GM12801 (cell line): ENCODE measurements around the gene RNASE13.

Experiments used
- TF ChIP-seq, protein P1 (sequence below): IDR thresholded peaks from one replicate; pipeline ENCODE4 v1.5.1; 2011; ENCODE audit warnings: control low read depth; ENCODE audit not compliant: insufficient read length; ENCODE audit errors: extremely low read depth

RNASE13 gene

DNA sequence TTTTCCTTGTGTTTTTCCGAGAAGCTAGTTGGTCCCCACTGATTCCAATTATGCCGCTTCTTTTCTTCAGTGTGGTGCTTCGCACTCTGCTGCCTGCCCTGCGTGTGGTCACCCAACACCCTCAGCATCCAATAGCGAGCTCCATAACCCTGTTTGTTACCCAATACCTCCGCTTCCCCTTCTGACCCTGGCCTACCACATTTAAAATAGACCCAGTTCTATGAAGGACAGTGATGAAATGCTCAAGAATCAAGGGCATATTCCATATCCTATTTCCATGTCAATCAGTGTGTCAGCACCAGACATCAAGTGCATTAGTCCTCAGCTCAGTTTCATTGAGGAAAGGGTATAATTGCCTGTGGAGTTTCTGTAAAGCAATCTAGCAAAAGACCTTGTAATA lies 19.3 kb downstream of the RNASE13 start:
- TF ChIP-seq, protein P1, sequence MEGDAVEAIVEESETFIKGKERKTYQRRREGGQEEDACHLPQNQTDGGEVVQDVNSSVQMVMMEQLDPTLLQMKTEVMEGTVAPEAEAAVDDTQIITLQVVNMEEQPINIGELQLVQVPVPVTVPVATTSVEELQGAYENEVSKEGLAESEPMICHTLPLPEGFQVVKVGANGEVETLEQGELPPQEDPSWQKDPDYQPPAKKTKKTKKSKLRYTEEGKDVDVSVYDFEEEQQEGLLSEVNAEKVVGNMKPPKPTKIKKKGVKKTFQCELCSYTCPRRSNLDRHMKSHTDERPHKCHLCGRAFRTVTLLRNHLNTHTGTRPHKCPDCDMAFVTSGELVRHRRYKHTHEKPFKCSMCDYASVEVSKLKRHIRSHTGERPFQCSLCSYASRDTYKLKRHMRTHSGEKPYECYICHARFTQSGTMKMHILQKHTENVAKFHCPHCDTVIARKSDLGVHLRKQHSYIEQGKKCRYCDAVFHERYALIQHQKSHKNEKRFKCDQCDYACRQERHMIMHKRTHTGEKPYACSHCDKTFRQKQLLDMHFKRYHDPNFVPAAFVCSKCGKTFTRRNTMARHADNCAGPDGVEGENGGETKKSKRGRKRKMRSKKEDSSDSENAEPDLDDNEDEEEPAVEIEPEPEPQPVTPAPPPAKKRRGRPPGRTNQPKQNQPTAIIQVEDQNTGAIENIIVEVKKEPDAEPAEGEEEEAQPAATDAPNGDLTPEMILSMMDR: no peak

DNA sequence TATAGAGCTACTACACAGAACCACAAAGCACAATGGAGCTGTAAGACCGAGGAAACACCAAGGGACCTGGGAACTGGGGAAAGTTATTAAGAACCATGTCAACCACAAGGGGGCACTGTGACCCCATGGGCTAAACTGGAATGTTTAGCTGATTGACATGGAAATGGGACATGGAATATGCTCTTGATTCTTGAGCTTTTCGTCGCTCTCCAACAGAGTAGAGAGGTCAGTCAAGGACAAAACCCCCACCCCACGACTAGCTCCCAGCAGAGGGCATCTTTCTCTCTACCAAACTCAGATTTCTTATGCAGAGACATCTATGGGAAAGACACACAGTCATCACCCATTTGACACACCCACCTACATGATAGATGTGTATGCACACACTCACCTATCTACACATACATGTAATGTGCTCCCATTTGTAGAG lies 19.8 kb downstream of the RNASE13 start:
- TF ChIP-seq, protein P1: peak; percentile 81

DNA sequence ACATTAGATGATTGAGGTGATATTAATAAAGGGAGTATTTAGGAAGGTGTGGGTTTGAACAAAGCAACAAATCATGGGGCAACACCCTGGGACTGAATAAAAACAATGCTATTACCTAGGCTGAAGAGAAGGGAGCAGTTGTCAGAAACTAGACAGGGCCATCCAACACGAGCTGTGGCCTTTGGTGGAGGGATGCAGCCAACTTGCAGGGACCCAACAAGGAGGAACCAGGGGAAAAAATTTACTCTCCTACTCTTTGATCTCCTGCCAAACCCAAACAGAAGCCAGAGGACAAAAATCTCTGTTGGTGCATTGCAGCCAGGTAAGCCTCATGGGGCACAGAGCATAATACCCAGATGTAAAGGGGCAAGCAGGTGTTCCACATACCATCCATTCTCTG lies 23.5 kb downstream of the RNASE13 start:
- TF ChIP-seq, protein P1: no peak

DNA sequence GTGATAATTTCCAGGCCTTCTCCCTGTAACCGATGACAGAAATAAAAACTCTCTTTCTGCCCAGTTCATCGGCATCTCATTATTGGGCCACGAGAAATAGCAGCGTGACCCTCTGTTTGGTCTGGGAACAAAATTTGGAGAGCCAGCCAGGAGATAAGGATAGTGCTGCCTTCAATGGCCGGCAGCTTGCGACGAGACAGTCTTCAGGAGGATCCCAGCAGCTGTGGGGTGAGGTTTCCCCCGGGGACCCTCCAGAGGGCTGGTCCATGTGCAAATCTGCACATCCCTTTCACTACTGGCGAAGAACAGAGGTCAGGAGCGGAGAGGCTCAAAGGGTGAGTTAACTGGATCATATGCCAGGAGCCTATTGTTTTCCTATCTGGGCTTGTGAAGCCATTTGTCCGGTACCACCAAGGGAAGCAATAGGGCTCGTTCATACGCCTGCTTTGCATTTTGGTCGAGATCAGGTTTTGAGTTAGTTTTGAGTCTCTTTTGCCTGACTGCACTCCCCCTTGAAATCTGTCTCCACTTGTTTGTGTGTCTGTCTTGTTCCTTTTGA lies 30.7 kb downstream of the RNASE13 start:
- TF ChIP-seq, protein P1: no peak

DNA sequence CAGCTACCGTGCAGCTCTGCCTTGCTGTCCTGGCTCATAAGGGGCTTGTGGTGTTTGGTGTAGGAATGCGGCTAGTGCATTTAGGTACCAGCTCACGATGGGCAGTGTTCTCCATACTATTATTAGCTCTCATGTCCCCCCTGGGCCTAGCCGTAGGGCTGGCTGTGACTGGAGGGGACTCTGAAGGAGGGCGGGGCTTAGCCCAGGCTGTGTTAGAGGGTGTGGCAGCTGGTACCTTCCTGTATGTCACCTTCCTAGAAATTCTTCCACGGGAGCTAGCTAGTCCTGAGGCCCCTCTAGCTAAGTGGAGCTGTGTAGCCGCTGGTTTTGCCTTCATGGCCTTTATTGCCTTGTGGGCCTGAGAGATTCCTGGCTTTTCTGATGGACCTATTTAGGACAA lies 33.4 kb downstream of the RNASE13 start:
- TF ChIP-seq, protein P1: no peak

DNA sequence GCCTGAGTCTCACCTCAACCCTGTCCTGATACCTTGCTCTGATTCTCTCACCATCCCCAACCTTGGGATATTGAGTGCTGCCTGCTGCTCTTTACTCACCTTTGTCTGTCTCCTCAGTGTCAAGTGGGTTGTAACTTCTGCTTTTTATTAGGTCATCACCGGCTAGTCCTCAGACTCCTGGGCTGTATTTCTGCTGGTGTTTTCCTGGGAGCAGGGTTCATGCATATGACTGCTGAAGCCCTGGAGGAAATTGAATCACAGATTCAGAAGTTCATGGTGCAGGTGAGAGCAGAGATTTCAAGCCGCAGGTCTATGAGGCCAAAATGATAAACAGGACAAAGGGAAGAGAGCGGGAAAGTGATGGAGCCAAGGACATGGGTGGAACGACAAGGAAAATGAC lies 35.0 kb downstream of the RNASE13 start:
- TF ChIP-seq, protein P1: no peak

DNA sequence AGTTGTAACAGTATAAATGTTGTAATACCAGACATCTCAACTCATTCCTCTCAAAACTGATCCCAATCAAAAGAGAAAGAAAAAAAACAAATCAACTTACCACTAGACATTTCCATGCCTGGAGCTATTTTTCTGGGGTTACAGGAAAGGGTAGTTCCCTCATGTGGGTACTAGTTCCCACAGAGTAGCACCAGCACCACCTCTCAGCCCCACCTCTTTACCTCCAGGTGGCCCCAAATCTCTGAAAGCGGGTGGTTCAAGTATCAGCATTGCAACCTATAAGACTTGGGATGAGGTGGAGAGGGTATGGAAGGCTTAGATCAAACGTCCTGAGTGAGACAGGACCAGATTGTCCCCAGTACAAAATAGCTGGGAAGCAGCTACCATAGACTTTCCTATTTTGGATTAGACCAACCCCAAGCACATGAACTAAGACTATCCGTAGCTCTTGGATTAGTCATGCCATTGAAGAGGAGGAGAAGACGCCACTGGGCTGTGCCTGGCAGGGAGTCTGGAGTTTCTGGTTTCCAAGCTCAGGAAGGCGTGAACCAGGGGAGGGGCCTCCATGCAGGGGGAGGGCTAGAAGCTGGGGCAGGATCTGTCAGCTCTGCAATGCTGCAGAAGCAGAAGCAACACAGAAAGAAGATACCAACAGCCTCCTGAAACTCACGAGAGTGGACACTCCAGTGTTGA lies 35.8 kb downstream of the RNASE13 start, which contains the start of gene SLC39A2:
Gene SLC39A2 (plus strand): TSS at position 620 of the 693 bp plus-strand sequence. CDS start 154 bp downstream, outside the sequence.
- TF ChIP-seq, protein P1: no peak
